Astrocyte of the spinal cord (primary cell): ENCODE data around the gene TENT5C.

Source experiments
- DNase-seq: peaks from one replicate; pipeline ENCODE4 v3.0.0; 2011; ENCODE audit warnings: low read depth, low spot score
- H3K4me3 ChIP-seq: 2 replicates; pipeline ENCODE4 v1.5.1; 2011; ENCODE audit warnings: low read depth, mild to moderate bottlenecking, low read length, moderate library complexity
- CTCF ChIP-seq: IDR thresholded peaks from 2 replicates; pipeline ENCODE4 v1.5.1; 2012; ENCODE audit warnings: low read depth, mild to moderate bottlenecking, low read length, inconsistent platforms
- in situ Hi-C: cut with HindIII; loops from 2 replicates; pipeline ENCODE4 v1.10.0; 2017; ENCODE audit warnings: low sequenced_read_pairs

TENT5C gene

DNA sequence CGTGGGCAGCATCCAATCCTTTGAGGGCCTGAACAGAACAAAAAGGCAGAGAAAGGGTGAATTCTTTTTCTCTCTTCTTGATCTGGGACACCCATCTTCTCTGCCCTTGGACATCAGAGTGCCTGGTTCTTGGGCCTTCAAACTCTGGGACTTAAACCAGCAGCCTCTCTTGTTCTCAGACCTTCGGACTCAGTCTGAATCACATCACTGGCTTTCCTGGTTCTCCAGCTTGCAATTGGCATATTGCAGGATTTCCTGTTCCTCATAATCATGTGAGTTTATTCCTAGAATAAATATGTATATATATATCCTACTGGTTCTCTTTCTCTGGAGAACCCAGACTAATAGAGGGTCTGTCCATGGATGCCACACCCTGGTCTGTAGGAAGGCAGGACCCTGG, 16.3 kb upstream of the TENT5C start:
- DNase-seq = no peak
- in situ Hi-C loops = no loop called here
- no peak overlapping the region for H3K4me3 ChIP-seq
- TF ChIP-seq CTCF = no peak

DNA sequence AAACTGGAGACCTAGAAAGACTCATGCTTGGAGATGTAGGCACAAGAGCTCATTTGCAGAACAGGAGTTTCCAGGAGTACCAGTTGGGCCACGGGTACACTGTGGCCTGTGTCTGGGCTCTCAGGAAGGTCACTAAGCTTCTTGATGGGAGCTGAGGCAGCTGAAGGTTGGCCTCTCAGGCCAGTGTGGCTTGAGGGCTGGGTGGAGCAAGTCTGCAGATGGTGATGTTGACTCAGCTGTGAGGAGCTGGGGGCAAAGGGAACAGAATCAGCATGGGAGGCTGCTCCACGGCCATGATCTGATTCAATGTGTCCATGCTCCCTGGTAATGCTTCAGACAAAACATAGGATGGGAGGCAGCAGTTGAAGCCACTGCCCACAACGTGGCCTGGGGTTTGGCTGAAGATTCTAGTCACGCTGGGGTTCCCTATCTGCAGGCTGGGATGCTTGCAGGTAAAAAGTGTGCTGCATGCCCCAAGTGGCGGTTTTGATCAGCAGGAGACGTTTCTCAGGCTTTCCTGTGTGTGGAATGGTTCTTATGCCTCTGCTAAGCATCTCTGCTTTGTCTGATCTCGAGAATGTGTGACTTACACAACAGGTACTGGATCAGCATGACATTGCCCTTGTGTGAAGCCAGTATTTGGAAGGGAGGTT, 15.4 kb upstream of the TENT5C start:
- in situ Hi-C loops = no loop called here
- TF ChIP-seq CTCF = no peak
- DNase-seq = no peak
- no peak overlapping the region for H3K4me3 ChIP-seq

DNA sequence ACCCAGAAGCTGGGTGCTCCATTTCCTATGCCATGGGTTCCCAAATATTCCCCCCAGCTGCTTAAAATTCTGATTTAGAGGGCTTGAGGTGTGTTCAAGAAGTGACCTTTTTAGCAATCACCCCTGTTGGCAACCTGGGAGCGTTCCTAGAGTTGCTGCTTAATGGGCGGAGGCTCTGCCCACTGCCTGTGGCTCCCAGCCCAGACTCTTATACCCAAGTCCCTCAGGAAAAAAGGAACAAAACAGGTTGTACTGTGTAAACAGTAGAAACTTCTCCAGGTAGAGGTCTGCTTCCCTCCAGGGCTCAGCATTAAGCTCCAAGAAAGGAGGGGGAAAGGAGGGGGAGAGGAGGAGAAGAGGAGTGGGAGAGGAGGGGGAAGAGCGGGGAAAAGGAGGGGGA, 14.6 kb upstream of the TENT5C start:
- TF ChIP-seq CTCF = no peak
- H3K4me3 ChIP-seq = no peak overlapping the region
- DNase-seq = no peak
- in situ Hi-C loops = no loop called here

- no peak overlapping the region for H3K4me3 ChIP-seq
- DNase-seq = no peak
- no peak for TF ChIP-seq CTCF
- in situ Hi-C loops = no loop called here
These were observed 13.7 kb upstream of the TENT5C start for GRCh38 chr1:117592155-117592554.

DNA sequence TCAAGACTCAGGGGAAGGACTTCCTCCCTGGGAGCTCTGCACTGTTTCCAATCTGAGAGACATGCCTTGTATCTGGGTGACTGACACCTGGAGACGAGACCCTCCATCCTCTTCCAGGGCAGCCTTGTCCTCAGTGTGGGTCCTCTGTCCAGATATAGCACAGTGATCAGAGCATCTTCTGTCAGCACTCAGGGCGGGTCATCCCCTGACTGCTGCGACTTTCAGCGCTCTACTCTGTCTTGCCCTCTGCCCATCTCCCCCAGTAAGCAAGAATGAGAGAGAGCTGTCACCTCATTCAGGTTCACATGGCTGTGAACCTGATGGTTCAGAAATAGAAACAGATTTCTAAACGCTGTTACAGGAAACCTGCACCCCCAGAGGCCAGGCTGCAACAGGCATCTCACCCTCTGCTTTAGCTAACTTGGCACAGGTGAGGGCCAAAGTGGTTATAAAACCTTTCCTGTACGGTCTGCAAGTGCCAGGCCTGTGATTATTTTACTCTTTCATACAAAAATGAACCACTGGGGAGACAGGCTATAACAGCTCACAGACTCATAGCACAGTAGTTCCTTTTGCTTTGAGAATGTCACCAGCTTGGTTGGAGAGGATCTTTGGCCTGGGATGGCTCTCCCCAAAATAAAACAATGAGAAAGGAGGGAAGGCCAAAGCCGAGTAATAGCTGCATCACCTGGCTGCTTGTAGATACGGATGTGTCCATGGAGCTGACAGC, 11.4 kb upstream of the TENT5C start:
- in situ Hi-C loops = no loop called here
- no peak overlapping the region for H3K4me3 ChIP-seq
- DNase-seq = no peak
- TF ChIP-seq CTCF = no peak

GRCh38 chr1:117596023-117596720, 9.7 kb upstream of the TENT5C start:
- DNase-seq = no peak
- no peak overlapping the region for H3K4me3 ChIP-seq
- in situ Hi-C loops = no loop called here
- TF ChIP-seq CTCF = no peak
